ENCODE data around the gene ZNF286A.

GRCh38 chr17:15660077-15660476 lies 39.5 kb upstream of the ZNF286A start:
- TF ChIP-seq, protein P1, sequence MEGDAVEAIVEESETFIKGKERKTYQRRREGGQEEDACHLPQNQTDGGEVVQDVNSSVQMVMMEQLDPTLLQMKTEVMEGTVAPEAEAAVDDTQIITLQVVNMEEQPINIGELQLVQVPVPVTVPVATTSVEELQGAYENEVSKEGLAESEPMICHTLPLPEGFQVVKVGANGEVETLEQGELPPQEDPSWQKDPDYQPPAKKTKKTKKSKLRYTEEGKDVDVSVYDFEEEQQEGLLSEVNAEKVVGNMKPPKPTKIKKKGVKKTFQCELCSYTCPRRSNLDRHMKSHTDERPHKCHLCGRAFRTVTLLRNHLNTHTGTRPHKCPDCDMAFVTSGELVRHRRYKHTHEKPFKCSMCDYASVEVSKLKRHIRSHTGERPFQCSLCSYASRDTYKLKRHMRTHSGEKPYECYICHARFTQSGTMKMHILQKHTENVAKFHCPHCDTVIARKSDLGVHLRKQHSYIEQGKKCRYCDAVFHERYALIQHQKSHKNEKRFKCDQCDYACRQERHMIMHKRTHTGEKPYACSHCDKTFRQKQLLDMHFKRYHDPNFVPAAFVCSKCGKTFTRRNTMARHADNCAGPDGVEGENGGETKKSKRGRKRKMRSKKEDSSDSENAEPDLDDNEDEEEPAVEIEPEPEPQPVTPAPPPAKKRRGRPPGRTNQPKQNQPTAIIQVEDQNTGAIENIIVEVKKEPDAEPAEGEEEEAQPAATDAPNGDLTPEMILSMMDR (IDR thresholded peaks at IDR 0.05; ENCODE audit: poor library complexity, severe bottlenecking): no peak
- TF ChIP-seq RAD21 (conservative IDR thresholded peaks at IDR 0.05): no peak
- TF ChIP-seq EP300 (conservative IDR thresholded peaks at IDR 0.05; ENCODE audit: poor library complexity, severe bottlenecking): no peak
- TF ChIP-seq, protein P2, sequence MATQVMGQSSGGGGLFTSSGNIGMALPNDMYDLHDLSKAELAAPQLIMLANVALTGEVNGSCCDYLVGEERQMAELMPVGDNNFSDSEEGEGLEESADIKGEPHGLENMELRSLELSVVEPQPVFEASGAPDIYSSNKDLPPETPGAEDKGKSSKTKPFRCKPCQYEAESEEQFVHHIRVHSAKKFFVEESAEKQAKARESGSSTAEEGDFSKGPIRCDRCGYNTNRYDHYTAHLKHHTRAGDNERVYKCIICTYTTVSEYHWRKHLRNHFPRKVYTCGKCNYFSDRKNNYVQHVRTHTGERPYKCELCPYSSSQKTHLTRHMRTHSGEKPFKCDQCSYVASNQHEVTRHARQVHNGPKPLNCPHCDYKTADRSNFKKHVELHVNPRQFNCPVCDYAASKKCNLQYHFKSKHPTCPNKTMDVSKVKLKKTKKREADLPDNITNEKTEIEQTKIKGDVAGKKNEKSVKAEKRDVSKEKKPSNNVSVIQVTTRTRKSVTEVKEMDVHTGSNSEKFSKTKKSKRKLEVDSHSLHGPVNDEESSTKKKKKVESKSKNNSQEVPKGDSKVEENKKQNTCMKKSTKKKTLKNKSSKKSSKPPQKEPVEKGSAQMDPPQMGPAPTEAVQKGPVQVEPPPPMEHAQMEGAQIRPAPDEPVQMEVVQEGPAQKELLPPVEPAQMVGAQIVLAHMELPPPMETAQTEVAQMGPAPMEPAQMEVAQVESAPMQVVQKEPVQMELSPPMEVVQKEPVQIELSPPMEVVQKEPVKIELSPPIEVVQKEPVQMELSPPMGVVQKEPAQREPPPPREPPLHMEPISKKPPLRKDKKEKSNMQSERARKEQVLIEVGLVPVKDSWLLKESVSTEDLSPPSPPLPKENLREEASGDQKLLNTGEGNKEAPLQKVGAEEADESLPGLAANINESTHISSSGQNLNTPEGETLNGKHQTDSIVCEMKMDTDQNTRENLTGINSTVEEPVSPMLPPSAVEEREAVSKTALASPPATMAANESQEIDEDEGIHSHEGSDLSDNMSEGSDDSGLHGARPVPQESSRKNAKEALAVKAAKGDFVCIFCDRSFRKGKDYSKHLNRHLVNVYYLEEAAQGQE (IDR thresholded peaks at IDR 0.05; ENCODE audit: borderline replicate concordance): no peak
- no peak for TF ChIP-seq POLR2AphosphoS5 (IDR thresholded peaks at IDR 0.05)
- no peak for TF ChIP-seq SMC3 (conservative IDR thresholded peaks at IDR 0.05; ENCODE audit: poor library complexity)
- no peak for TF ChIP-seq MXI1 (conservative IDR thresholded peaks at IDR 0.05; ENCODE audit: poor library complexity, severe bottlenecking)
